ENCODE results near the gene CTDSP1.

The CTDSP1 gene

GRCh38 chr2:218422403-218423086 lies 22.9 kb downstream of the CTDSP1 start:
- DNase-seq (ENCODE audit: low read depth in 2 of 2, low spot score in 1 of 2), result no peak

GRCh38 chr2:218423584-218423983 lies 23.9 kb downstream of the CTDSP1 start:
- DNase-seq (ENCODE audit: low read depth in 2 of 2, low spot score in 1 of 2), result no peak

GRCh38 chr2:218425531-218425930 lies 25.9 kb downstream of the CTDSP1 start:
- DNase-seq (ENCODE audit: low read depth in 2 of 2, low spot score in 1 of 2), result no peak

GRCh38 chr2:218427741-218428140 lies 28.1 kb downstream of the CTDSP1 start:
- DNase-seq (ENCODE audit: low read depth in 2 of 2, low spot score in 1 of 2), result no peak

- no peak for DNase-seq (ENCODE audit: low read depth in 2 of 2, low spot score in 1 of 2)
Observed at GRCh38 chr2:218428846-218429558, 29.3 kb downstream of the CTDSP1 start.

GRCh38 chr2:218429911-218430692 lies 30.4 kb downstream of the CTDSP1 start:
- no peak for DNase-seq (ENCODE audit: low read depth in 2 of 2, low spot score in 1 of 2)

GRCh38 chr2:218430721-218431120 lies 31.1 kb downstream of the CTDSP1 start:
- no peak for DNase-seq (ENCODE audit: low read depth in 2 of 2, low spot score in 1 of 2)

GRCh38 chr2:218431878-218432277 lies 32.2 kb downstream of the CTDSP1 start:
- no peak for DNase-seq (ENCODE audit: low read depth in 2 of 2, low spot score in 1 of 2)

GRCh38 chr2:218432676-218433365 lies 33.2 kb downstream of the CTDSP1 start:
- no peak for DNase-seq (ENCODE audit: low read depth in 2 of 2, low spot score in 1 of 2)

GRCh38 chr2:218434456-218434855 lies 34.8 kb downstream of the CTDSP1 start:
- DNase-seq (ENCODE audit: low read depth in 2 of 2, low spot score in 1 of 2), result no peak

- DNase-seq (ENCODE audit: low read depth in 2 of 2, low spot score in 1 of 2), result no peak
Observed at GRCh38 chr2:218435003-218435982, 35.6 kb downstream of the CTDSP1 start.

GRCh38 chr2:218436992-218437391 lies 37.3 kb downstream of the CTDSP1 start:
- no peak for DNase-seq (ENCODE audit: low read depth in 2 of 2, low spot score in 1 of 2)

- no peak for DNase-seq (ENCODE audit: low read depth in 2 of 2, low spot score in 1 of 2)
Observed at GRCh38 chr2:218437969-218438368, 38.3 kb downstream of the CTDSP1 start.

GRCh38 chr2:218438596-218438995 lies 38.9 kb downstream of the CTDSP1 start:
- DNase-seq (ENCODE audit: low read depth in 2 of 2, low spot score in 1 of 2), result no peak

- DNase-seq (ENCODE audit: low read depth in 2 of 2, low spot score in 1 of 2), result no peak
Observed at GRCh38 chr2:218444692-218445357, 45.2 kb downstream of the CTDSP1 start.

- no peak for DNase-seq (ENCODE audit: low read depth in 2 of 2, low spot score in 1 of 2)
Observed at GRCh38 chr2:218445602-218446001, 45.9 kb downstream of the CTDSP1 start.

- no peak for DNase-seq (ENCODE audit: low read depth in 2 of 2, low spot score in 1 of 2)
Observed at GRCh38 chr2:218446547-218446946, 46.9 kb downstream of the CTDSP1 start.

- no peak for DNase-seq (ENCODE audit: low read depth in 2 of 2, low spot score in 1 of 2)
Observed at GRCh38 chr2:218447072-218447471, 47.4 kb downstream of the CTDSP1 start.

- DNase-seq (ENCODE audit: low read depth in 2 of 2, low spot score in 1 of 2), result no peak
Observed at GRCh38 chr2:218448934-218449333, 49.3 kb downstream of the CTDSP1 start.

GRCh38 chr2:218452079-218452478 lies 52.4 kb downstream of the CTDSP1 start:
- DNase-seq (ENCODE audit: low read depth in 2 of 2, low spot score in 1 of 2), result no peak
